SH-SY5Y (cell line): Measurements from ENCODE around the gene CHD2.

Experiments
- GATA2 ChIP-seq: IDR thresholded peaks from 2 replicates; pipeline ENCODE4 v1.6.1; 2011; ENCODE audit warnings: mild to moderate bottlenecking, low read depth, low read length
- GATA3 ChIP-seq: IDR thresholded peaks from 2 replicates; pipeline ENCODE4 v1.6.1; 2011; ENCODE audit warnings: low read depth, mild to moderate bottlenecking, low read length, moderate library complexity

GRCh38 chr15:92886815-92887214 lies 13.3 kb upstream of the CHD2 start:
- no peak for TF ChIP-seq GATA2
- TF ChIP-seq GATA3 = no peak
